H9 (cell line): ENCODE measurements around the gene ITPRIPL1. TPM values are rescaled to one million over a fixed set of nuclear protein-coding genes. Genes with fewer than 3 reads are reported as not detected.

Source experiments
- DNase-seq: peaks from one replicate; pipeline ENCODE4 v3.0.0-alpha.2; 2017
- H2AFZ ChIP-seq: one replicate; pipeline ENCODE4 v1.6.1; 2013; ENCODE audit warnings: mild to moderate bottlenecking, low read length, control low read depth, moderate library complexity
- H2AK5ac ChIP-seq: 2 replicates; pipeline ENCODE4 v1.6.1; 2013; ENCODE audit warnings: low read length, control low read depth, mixed read lengths; ENCODE audit not compliant: insufficient read length
- H2BK120ac ChIP-seq: one replicate; pipeline ENCODE4 v1.6.1; 2013; ENCODE audit warnings: low read depth, mild to moderate bottlenecking, low read length, control low read depth, inconsistent platforms; ENCODE audit not compliant: poor library complexity, severe bottlenecking
- H2BK12ac ChIP-seq: 2 replicates; pipeline ENCODE4 v1.6.1; 2013; ENCODE audit warnings: low read length, control low read depth, mixed read lengths, low read depth; ENCODE audit not compliant: insufficient read length
- H2BK15ac ChIP-seq: 2 replicates; pipeline ENCODE4 v1.6.1; 2013; ENCODE audit warnings: low read depth, low read length, control low read depth
- H2BK20ac ChIP-seq: one replicate; pipeline ENCODE4 v1.6.1; 2013; ENCODE audit warnings: low read depth, mild to moderate bottlenecking, low read length, control low read depth, inconsistent platforms; ENCODE audit not compliant: poor library complexity, severe bottlenecking
- H2BK5ac ChIP-seq: 2 replicates; pipeline ENCODE4 v1.6.1; 2013; ENCODE audit warnings: low read length, control low read depth, mixed read lengths; ENCODE audit not compliant: insufficient read length
- H3K14ac ChIP-seq: 2 replicates; pipeline ENCODE4 v1.6.1; 2013; ENCODE audit warnings: low read length, control low read depth; ENCODE audit not compliant: insufficient read depth
- H3K18ac ChIP-seq: 2 replicates; pipeline ENCODE4 v1.6.1; 2013; ENCODE audit warnings: low read depth, mild to moderate bottlenecking, mixed read lengths, low read length, control low read depth; ENCODE audit not compliant: insufficient read length
- H3K23ac ChIP-seq: 2 replicates; pipeline ENCODE4 v1.6.1; 2013; ENCODE audit warnings: low read length, control low read depth, mixed read lengths, low read depth; ENCODE audit not compliant: insufficient read length
- H3K23me2 ChIP-seq: 2 replicates; pipeline ENCODE4 v1.6.1; 2013; ENCODE audit warnings: low read depth, mild to moderate bottlenecking, mixed read lengths, low read length, control low read depth; ENCODE audit not compliant: insufficient read length, poor library complexity, severe bottlenecking
- H3K27ac ChIP-seq: 2 replicates; pipeline ENCODE4 v1.5.1; 2013; ENCODE audit warnings: low read length, control low read depth, mixed read lengths, low read depth; ENCODE audit not compliant: insufficient read length
- H3K27me3 ChIP-seq: 2 replicates; pipeline ENCODE4 v1.6.1; 2013; ENCODE audit warnings: low read length, control low read depth, inconsistent platforms; ENCODE audit not compliant: insufficient read depth
- H3K4ac ChIP-seq: 2 replicates; pipeline ENCODE4 v1.6.1; 2013; ENCODE audit warnings: low read depth, mild to moderate bottlenecking, control low read depth, inconsistent platforms, low read length, moderate library complexity
- H3K4me1 ChIP-seq: 2 replicates; pipeline ENCODE4 v1.6.1; 2013; ENCODE audit warnings: low read length, control low read depth, inconsistent platforms; ENCODE audit not compliant: insufficient read depth
- H3K4me2 ChIP-seq: 2 replicates; pipeline ENCODE4 v1.6.1; 2013; ENCODE audit warnings: low read length, control low read depth, mixed read lengths; ENCODE audit not compliant: insufficient read length, insufficient read depth
- H3K56ac ChIP-seq: 2 replicates; pipeline ENCODE4 v1.6.1; 2013; ENCODE audit warnings: low read depth, mild to moderate bottlenecking, mixed read lengths, low read length, control low read depth; ENCODE audit not compliant: insufficient read length
- H3K79me1 ChIP-seq: 2 replicates; pipeline ENCODE4 v1.6.1; 2013; ENCODE audit warnings: low read depth, mild to moderate bottlenecking, moderate library complexity, low read length, control low read depth, inconsistent platforms; ENCODE audit not compliant: insufficient read depth, poor library complexity, severe bottlenecking
- H3K79me2 ChIP-seq: 2 replicates; pipeline ENCODE4 v1.6.1; 2013; ENCODE audit warnings: low read length, control low read depth, inconsistent platforms; ENCODE audit not compliant: insufficient read depth
- H3K9ac ChIP-seq: 2 replicates; pipeline ENCODE4 v1.6.1; 2013; ENCODE audit warnings: low read length, control low read depth, mixed read lengths; ENCODE audit not compliant: insufficient read length; ENCODE audit errors: extremely low read depth
- H3K9me3 ChIP-seq: one replicate; pipeline ENCODE4 v1.6.1; 2013; ENCODE audit warnings: low read depth, low read length, inconsistent platforms; ENCODE audit not compliant: control insufficient read depth
- H3T11ph ChIP-seq: one replicate; pipeline ENCODE4 v1.6.1; 2013; ENCODE audit warnings: mild to moderate bottlenecking, low read length, control low read depth, inconsistent platforms
- H4K20me1 ChIP-seq: one replicate; pipeline ENCODE4 v1.6.1; 2013; ENCODE audit not compliant: control insufficient read depth, insufficient read length, insufficient read depth
- H4K5ac ChIP-seq: 2 replicates; pipeline ENCODE4 v1.6.1; 2013; ENCODE audit warnings: low read depth, mild to moderate bottlenecking, mixed read lengths, low read length, control low read depth; ENCODE audit not compliant: insufficient read length
- H4K8ac ChIP-seq: replicated peaks from 2 replicates; pipeline ENCODE4 v1.6.1; 2013; ENCODE audit warnings: low read length, control low read depth, mixed read lengths, low read depth; ENCODE audit not compliant: insufficient read length
- H4K91ac ChIP-seq: 2 replicates; pipeline ENCODE4 v1.6.1; 2013; ENCODE audit warnings: low read depth, mild to moderate bottlenecking, moderate library complexity, mixed read lengths, low read length, control low read depth; ENCODE audit not compliant: insufficient read length
- H3K27ac Mint-ChIP-seq, 3 experiments: 2 replicates in 2 of 3; 3 replicates in 1 of 3; pipeline ENCODE4 v1.8.0; 2020 to 2021; ENCODE audit warnings: mixed read lengths in 3 of 3, mild to moderate bottlenecking in 1 of 3, moderate library complexity in 1 of 3
- H3K27me3 Mint-ChIP-seq: 2 replicates; pipeline ENCODE4 v1.8.0; 2021; ENCODE audit warnings: low read depth, mild to moderate bottlenecking, moderate library complexity, mixed read lengths
- H3K36me3 Mint-ChIP-seq, 3 experiments: 2 replicates in 2 of 3; 3 replicates in 1 of 3; pipeline ENCODE4 v1.8.0; 2020 to 2021; ENCODE audit warnings: low read depth in 3 of 3, mixed read lengths in 3 of 3; ENCODE audit not compliant: insufficient read depth in 1 of 3
- H3K4me1 Mint-ChIP-seq, 2 experiments: 2 replicates each; pipeline ENCODE4 v1.8.0; 2020; ENCODE audit warnings: mixed read lengths in 2 of 2
- H3K4me3 Mint-ChIP-seq, 2 experiments: 2 replicates in 1 of 2; 3 replicates in 1 of 2; pipeline ENCODE4 v1.8.0; 2020 to 2021; ENCODE audit warnings: mild to moderate bottlenecking in 2 of 2, mixed read lengths in 2 of 2, moderate library complexity in 1 of 2
- H3K9me3 Mint-ChIP-seq, 2 experiments: 2 replicates in 1 of 2; 3 replicates in 1 of 2; pipeline ENCODE4 v1.8.0; 2020; ENCODE audit warnings: mild to moderate bottlenecking in 2 of 2, mixed read lengths in 2 of 2, moderate library complexity in 1 of 2
- WGBS: extraction: QIAGEN DNeasy Blood & Tissue Kit; methylation state at CpG from one replicate; pipeline ENCODE4 v1.1.7; 2013; ENCODE audit warnings: missing lambda C conversion rate, low lambda C conversion rate, mixed read lengths; ENCODE audit not compliant: insufficient read length; ENCODE audit errors: extremely low coverage; 5-methylcytosine and 5-hydroxymethylcytosine counted together
- total RNA-seq: library from RNA; stranded (reverse); gene quantifications from 2 replicates; pipeline ENCODE4 v1.2.1, GENCODE V29; 2021
- TF ChIP-seq, protein P1 (sequence below): fragments of 200-600 bp; sonication (generic); conservative IDR thresholded peaks from 3 replicates; pipeline ENCODE4 v1.8.0; 2021; ENCODE audit warnings: antibody characterized with exemption, mild to moderate bottlenecking

The ITPRIPL1 gene
- total RNA-seq, 1 experiment from 2014 or later, result 16.3 TPM

DNA sequence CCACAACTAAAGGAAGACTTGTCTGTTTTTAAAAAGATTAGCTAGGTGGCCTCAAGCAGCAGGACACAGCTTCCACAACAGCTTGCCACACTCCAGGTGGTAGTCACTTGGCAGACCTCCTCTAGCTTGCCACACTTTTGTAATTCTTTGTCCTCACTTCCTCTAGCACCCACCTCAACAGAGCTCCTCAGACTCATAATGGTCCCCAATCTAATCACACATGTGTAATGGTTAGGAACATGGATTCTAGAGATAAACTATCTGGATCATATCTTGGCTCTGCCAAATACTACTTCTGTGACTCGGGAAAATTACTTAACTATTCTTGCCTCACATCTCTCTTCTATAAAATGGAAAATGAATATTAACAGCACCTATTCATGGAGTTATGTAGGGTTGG is 23.3 kb upstream of the ITPRIPL1 start:
- H3K4ac ChIP-seq, result no peak overlapping the region
- no peak overlapping the region for H2BK15ac ChIP-seq
- no peak for DNase-seq
- no peak overlapping the region for H4K91ac ChIP-seq
- TF ChIP-seq, protein P1, sequence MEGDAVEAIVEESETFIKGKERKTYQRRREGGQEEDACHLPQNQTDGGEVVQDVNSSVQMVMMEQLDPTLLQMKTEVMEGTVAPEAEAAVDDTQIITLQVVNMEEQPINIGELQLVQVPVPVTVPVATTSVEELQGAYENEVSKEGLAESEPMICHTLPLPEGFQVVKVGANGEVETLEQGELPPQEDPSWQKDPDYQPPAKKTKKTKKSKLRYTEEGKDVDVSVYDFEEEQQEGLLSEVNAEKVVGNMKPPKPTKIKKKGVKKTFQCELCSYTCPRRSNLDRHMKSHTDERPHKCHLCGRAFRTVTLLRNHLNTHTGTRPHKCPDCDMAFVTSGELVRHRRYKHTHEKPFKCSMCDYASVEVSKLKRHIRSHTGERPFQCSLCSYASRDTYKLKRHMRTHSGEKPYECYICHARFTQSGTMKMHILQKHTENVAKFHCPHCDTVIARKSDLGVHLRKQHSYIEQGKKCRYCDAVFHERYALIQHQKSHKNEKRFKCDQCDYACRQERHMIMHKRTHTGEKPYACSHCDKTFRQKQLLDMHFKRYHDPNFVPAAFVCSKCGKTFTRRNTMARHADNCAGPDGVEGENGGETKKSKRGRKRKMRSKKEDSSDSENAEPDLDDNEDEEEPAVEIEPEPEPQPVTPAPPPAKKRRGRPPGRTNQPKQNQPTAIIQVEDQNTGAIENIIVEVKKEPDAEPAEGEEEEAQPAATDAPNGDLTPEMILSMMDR, result no peak
- no peak overlapping the region for H2AK5ac ChIP-seq
- Mint-ChIP-seq H3K4me3 (no peak overlapping the region), H3K4me1 (peaks cover 19 to 21% of the 10 kb centered on the region in 2 experiments), H3K36me3 (peaks cover 60 to 76% (median 72%) of the 10 kb centered on the region in 3 experiments; a peak in 6 of 7 replicates), H3K27me3 (no peaks in the 10 kb centered on the region), H3K27ac (no peak overlapping the region), H3K9me3 (no peaks in the 10 kb centered on the region; a peak in 1 of 5 replicates)
- no peak overlapping the region for H3K23ac ChIP-seq
- no peak overlapping the region for H3T11ph ChIP-seq
- H4K20me1 ChIP-seq, result no peaks in the 10 kb centered on the region
- WGBS, result no CpG with 5 or more reads among the region's 1 CpG
- H2BK12ac ChIP-seq, result no peak overlapping the region
- peaks cover 9% of the 10 kb centered on the region for H3K23me2 ChIP-seq
- H3K27me3 ChIP-seq, result no peaks in the 10 kb centered on the region
- H3K79me1 ChIP-seq, result no peaks in the 10 kb centered on the region
- no peak overlapping the region for H2BK5ac ChIP-seq
- H3K14ac ChIP-seq, result no peak overlapping the region
- H3K18ac ChIP-seq, result no peak overlapping the region
- no peak overlapping the region for H2BK20ac ChIP-seq
- no peaks in the 10 kb centered on the region for H3K9me3 ChIP-seq
- H3K4me1 ChIP-seq, result peaks cover 3% of the 10 kb centered on the region; the same call in 1 of the 2 replicates
- H3K56ac ChIP-seq, result no peak overlapping the region
- no peak overlapping the region for H2BK120ac ChIP-seq
- H3K79me2 ChIP-seq, result peaks cover 5% of the 10 kb centered on the region; the same call in 1 of the 2 replicates
- no peak overlapping the region for H3K9ac ChIP-seq
- no peak overlapping the region for H3K27ac ChIP-seq
- H2AFZ ChIP-seq, result no peak overlapping the region
- H4K8ac ChIP-seq, result no peak overlapping the region
- no peak overlapping the region for H3K4me2 ChIP-seq
- no peak overlapping the region for H4K5ac ChIP-seq
